ENCODE results near the gene SEC23A. TPM values are rescaled to one million over a fixed set of nuclear protein-coding genes. Genes with fewer than 3 reads are reported as not detected.

SEC23A gene
- total and polyA plus RNA-seq, 2 of the 13 experiments (the other 11 are each of a cell fraction or from before 2014, with no cell fraction given): 403 to 887 TPM

GRCh38 chr14:39005044-39005880 lies 97.8 kb downstream of the SEC23A start (continued):
- TF ChIP-seq ZBTB7A (CRISPR knock-in tag; IDR thresholded peaks at IDR 0.05): no peak
- no peak for TF ChIP-seq SNAI1 (CRISPR knock-in tag; IDR thresholded peaks at IDR 0.05; ENCODE audit: borderline replicate concordance)
- TF ChIP-seq BCLAF1 (IDR thresholded peaks at IDR 0.05): no peak
- no peak for TF ChIP-seq RAD21 (CRISPR knock-in tag; IDR thresholded peaks at IDR 0.05)
- no peak for TF ChIP-seq ZFP36 (IDR thresholded peaks at IDR 0.05; ENCODE audit: borderline replicate concordance, low read depth, low read length, partially characterized antibody)
- TF ChIP-seq GMEB2 (CRISPR knock-in tag; IDR thresholded peaks at IDR 0.05; ENCODE audit: low read depth): no peak
- TF ChIP-seq FOSL1 (CRISPR knock-in tag; IDR thresholded peaks at IDR 0.05; ENCODE audit: borderline replicate concordance): no peak
- TF ChIP-seq REST (IDR thresholded peaks at IDR 0.05; ENCODE audit: borderline replicate concordance in 1 of 2, low read depth in 1 of 2, low read length in 2 of 2): no peak
- no peak for TF ChIP-seq ZNF10 (CRISPR knock-in tag; IDR thresholded peaks at IDR 0.05; ENCODE audit: borderline replicate concordance, low read depth)
- no peak for TF ChIP-seq MAF1 (CRISPR knock-in tag; IDR thresholded peaks at IDR 0.05; ENCODE audit: borderline replicate concordance)
- TF ChIP-seq KLF13 (CRISPR knock-in tag; IDR thresholded peaks at IDR 0.05): no peak
- no peak for TF ChIP-seq ZSCAN31 (CRISPR knock-in tag; IDR thresholded peaks at IDR 0.05; ENCODE audit: low read depth)
- TF ChIP-seq ZNF670 (CRISPR knock-in tag; IDR thresholded peaks at IDR 0.05; ENCODE audit: borderline replicate concordance): no peak
- no peak for TF ChIP-seq NR2F1 (CRISPR knock-in tag; IDR thresholded peaks at IDR 0.05)
- TF ChIP-seq ZC3H4 (CRISPR knock-in tag; IDR thresholded peaks at IDR 0.05; ENCODE audit: borderline replicate concordance): no peak
- no peak for TF ChIP-seq ZBTB25 (CRISPR knock-in tag; IDR thresholded peaks at IDR 0.05)
- TF ChIP-seq ZNF589 (CRISPR knock-in tag; conservative IDR thresholded peaks at IDR 0.05): no peak
- no peak for TF ChIP-seq GTF2F1 (IDR thresholded peaks at IDR 0.05; ENCODE audit: low read length)
